ENCODE measurements around the gene RTN4IP1. TPM values are rescaled to one million over a fixed set of nuclear protein-coding genes. Genes with fewer than 3 reads are reported as not detected.
A peak's percentile ranks its signal among the peaks of the same experiment; 100 is the strongest.
"Not testable (repeated sequence)": the region's sequence is repeated elsewhere in the genome, so short reads cannot be mapped to it uniquely, and the experiment has no call there.

The RTN4IP1 gene
- total RNA-seq, 1 donor from 2014 or later = 9.9 TPM

GRCh38 chr6:106627760-106628159 lies 1.5 kb downstream of the RTN4IP1 start:
- DNase-seq = not testable (repeated sequence)

GRCh38 chr6:106626485-106626884 lies 2.8 kb downstream of the RTN4IP1 start:
- DNase-seq = no peak

GRCh38 chr6:106623039-106623438 lies 6.3 kb downstream of the RTN4IP1 start:
- DNase-seq = no peak

GRCh38 chr6:106622412-106622811 lies 6.9 kb downstream of the RTN4IP1 start:
- DNase-seq = no peak

GRCh38 chr6:106620931-106621672 lies 8.2 kb downstream of the RTN4IP1 start:
- DNase-seq = no peak

GRCh38 chr6:106619223-106619622 lies 10.1 kb downstream of the RTN4IP1 start:
- no peak for DNase-seq

- no peak for DNase-seq
These were observed 11.0 kb downstream of the RTN4IP1 start for GRCh38 chr6:106618324-106618723.

- DNase-seq = no peak
These were observed 11.4 kb downstream of the RTN4IP1 start for GRCh38 chr6:106617857-106618256.

- no peak for DNase-seq
These were observed 12.0 kb downstream of the RTN4IP1 start for GRCh38 chr6:106617302-106617701.

- DNase-seq = no peak
These were observed 14.6 kb downstream of the RTN4IP1 start for GRCh38 chr6:106614592-106615257.

- DNase-seq = no peak
These were observed 15.1 kb downstream of the RTN4IP1 start for GRCh38 chr6:106614166-106614565.

GRCh38 chr6:106613590-106613989 lies 15.7 kb downstream of the RTN4IP1 start:
- DNase-seq = no peak

- DNase-seq = no peak
These were observed 16.5 kb downstream of the RTN4IP1 start for GRCh38 chr6:106612671-106613416.

- peak; percentile 16 for DNase-seq
These were observed 18.3 kb downstream of the RTN4IP1 start for GRCh38 chr6:106611030-106611429.

GRCh38 chr6:106609699-106610098 lies 19.6 kb downstream of the RTN4IP1 start:
- peak; percentile 48 for DNase-seq

- DNase-seq = peak; percentile 48
These were observed 21.1 kb downstream of the RTN4IP1 start for GRCh38 chr6:106608080-106608668.

GRCh38 chr6:106600329-106600728 lies 29.0 kb downstream of the RTN4IP1 start:
- DNase-seq = no peak

GRCh38 chr6:106599440-106599839 lies 29.9 kb downstream of the RTN4IP1 start:
- DNase-seq = no peak

- DNase-seq = no peak
These were observed 38.0 kb downstream of the RTN4IP1 start for GRCh38 chr6:106591111-106591825.

- DNase-seq = not testable (repeated sequence)
These were observed 40.4 kb downstream of the RTN4IP1 start for GRCh38 chr6:106588937-106589336.

GRCh38 chr6:106586815-106587415 lies 42.4 kb downstream of the RTN4IP1 start:
- no peak for DNase-seq

- no peak for DNase-seq
These were observed 47.8 kb downstream of the RTN4IP1 start for GRCh38 chr6:106581468-106581867.
